ENCODE results near the gene RBM14. TPM values are rescaled to one million over a fixed set of nuclear protein-coding genes. Genes with fewer than 3 reads are reported as not detected.

The RBM14 gene
- total and polyA plus RNA-seq, 2 of the 4 experiments (the other 2 are of a cell fraction) = 9.3 to 31.1 TPM

DNA sequence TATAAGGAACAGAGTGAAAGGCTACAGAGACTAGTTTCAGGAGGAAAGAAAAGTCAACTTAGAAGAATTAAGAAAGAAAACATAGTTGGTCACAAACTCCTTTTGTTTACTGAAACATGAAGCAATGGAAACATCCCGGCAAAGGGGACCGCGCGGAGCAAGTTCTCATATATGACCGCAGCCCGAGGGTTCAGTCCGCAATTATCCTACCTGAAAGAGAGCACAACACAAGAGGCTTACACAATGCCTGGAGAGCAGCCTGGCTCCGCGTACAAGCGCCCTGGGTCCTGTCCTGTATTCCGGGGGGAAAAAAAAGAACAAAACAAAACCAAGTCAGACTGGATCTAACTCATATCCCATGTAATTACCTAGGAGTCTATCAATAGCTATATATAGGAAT lies 48.9 kb downstream of the RBM14 start:
- ATAC-seq (ENCODE audit: low read depth) = no peak
- no peaks in the 10 kb centered on the region for H3K4me1 ChIP-seq (ENCODE audit: control insufficient read depth, insufficient read depth, low read length)
- ChIA-PET CTCF (no interaction called here), POLR2A (ENCODE audit: unreplicated experiment) (no interaction called here)
- no peak overlapping the region for H3K4ac ChIP-seq (ENCODE audit: low read depth, low read length)
- no peak overlapping the region for H3K14ac ChIP-seq (replicated peaks; ENCODE audit: low read depth, low read length)
- peaks cover 35 to 59% of the 10 kb centered on the region in 2 experiments for H3K79me1 ChIP-seq (ENCODE audit: low read depth in 1 of 2, low read length in 2 of 2)
- H2BK120ac ChIP-seq (ENCODE audit: low read depth, low read length) = no peak overlapping the region
- no peaks in the 10 kb centered on the region for H3K9me3 ChIP-seq (ENCODE audit: control insufficient read depth, insufficient read depth, low read length)
- no peaks in the 10 kb centered on the region for H3K27me3 ChIP-seq (ENCODE audit: control insufficient read depth, insufficient read depth, low read length)
- no peak overlapping the region for H4K8ac ChIP-seq (ENCODE audit: low read depth in 2 of 2, low read length in 2 of 2)
- intact Hi-C loops (cut with micrococcal nuclease) (no loop called here), in situ Hi-C loops (cut with MboI; ENCODE audit: low sequenced_read_pairs) (no loop called here), dilution Hi-C loops (cut with HindIII; ENCODE audit: low sequenced_read_pairs, unreplicated experiment) (no loop called here)
- H3K36me3 ChIP-seq (ENCODE audit: control insufficient read depth, insufficient read depth, low read length) = peaks cover 34% of the 10 kb centered on the region
- no peak overlapping the region for H3K27ac ChIP-seq (ENCODE audit: insufficient read depth, low read length)
- H3K9ac ChIP-seq (ENCODE audit: low read depth, low read length) = no peak overlapping the region
- H2AFZ ChIP-seq (replicated peaks; ENCODE audit: low read length, poor library complexity) = no peak overlapping the region
- H2BK20ac ChIP-seq (ENCODE audit: low read depth, low read length) = no peak overlapping the region
- no peak overlapping the region for H2BK15ac ChIP-seq (ENCODE audit: low read depth, low read length)
- H2AK9ac ChIP-seq (replicated peaks; ENCODE audit: low read depth, low read length, poor library complexity) = no peak overlapping the region
- H3K23ac ChIP-seq (ENCODE audit: low read depth, low read length) = no peak overlapping the region
- H4K5ac ChIP-seq (ENCODE audit: low read depth, low read length) = no peak overlapping the region
- H3K56ac ChIP-seq (ENCODE audit: extremely low read depth, insufficient read depth, low read length) = no peak overlapping the region
- no peak overlapping the region for H3K4me3 ChIP-seq (ENCODE audit: insufficient read depth, low read depth, low read length)
- 0 out of 2 replicates have a peak, but pooled peaks cover under 1% of the 10 kb centered on the region for H3K9me1 ChIP-seq (ENCODE audit: insufficient read depth, low read length)
- H4K91ac ChIP-seq (ENCODE audit: insufficient read depth, low read depth, low read length) = no peak overlapping the region
- peaks cover 20% of the 10 kb centered on the region for H4K20me1 ChIP-seq (ENCODE audit: insufficient read depth, low read length)
- DNase-seq = no peak
- no CpG with 5 or more reads among the region's 11 CpGs for WGBS, 2 experiments (ENCODE audit: extremely low coverage in 2 of 2, insufficient read length in 1 of 2)
- no TSS peak for BruUV-seq (replicated peaks)
- no peak overlapping the region for H3K4me2 ChIP-seq (ENCODE audit: low read depth, low read length)
- H2AK5ac ChIP-seq (ENCODE audit: low read depth, low read length) = no peak overlapping the region
- no peak overlapping the region for H3K18ac ChIP-seq (ENCODE audit: low read depth, low read length)
- H2BK5ac ChIP-seq (ENCODE audit: low read depth, low read length, poor library complexity, severe bottlenecking) = no peak overlapping the region
- no peak for TF ChIP-seq RCOR1 (IDR thresholded peaks at IDR 0.05; ENCODE audit: insufficient replicate concordance, low read length)
- TF ChIP-seq BHLHE40 (IDR thresholded peaks at IDR 0.05; ENCODE audit: low read depth, low read length) = no peak
- no peak for TF ChIP-seq POLR2A (IDR thresholded peaks at IDR 0.05; ENCODE audit: low read depth, low read length)
- TF ChIP-seq RFX5 (IDR thresholded peaks at IDR 0.05; ENCODE audit: low read depth, low read length) = no peak
- no peak for TF ChIP-seq CHD1 (IDR thresholded peaks at IDR 0.05; ENCODE audit: low read depth, low read length)
- no peak for TF ChIP-seq CEBPB (IDR thresholded peaks at IDR 0.05; ENCODE audit: low read depth, low read length)
- TF ChIP-seq SMC3 (IDR thresholded peaks at IDR 0.05; ENCODE audit: low read depth, low read length) = no peak
- no peak for TF ChIP-seq MAFK (IDR thresholded peaks at IDR 0.05; ENCODE audit: low read depth, low read length)

Data from IMR-90 (cell line).